Stimulated activated CD4-positive, alpha-beta T cell treated with anti-CD3 and anti-CD28 coated beads, Interleukin-1b, Interleukin-23, amount 100 ng/mL, for 48 hours (primary cell): Measurements from ENCODE around the gene CSF3R.
"Not testable (repeated sequence)": the region's sequence is repeated elsewhere in the genome, so short reads cannot be mapped to it uniquely, and the experiment has no call there.

Experiments
- DNase-seq: peaks from one replicate; pipeline ENCODE4 v3.0.0-alpha.2; 2020

Gene CSF3R

DNA sequence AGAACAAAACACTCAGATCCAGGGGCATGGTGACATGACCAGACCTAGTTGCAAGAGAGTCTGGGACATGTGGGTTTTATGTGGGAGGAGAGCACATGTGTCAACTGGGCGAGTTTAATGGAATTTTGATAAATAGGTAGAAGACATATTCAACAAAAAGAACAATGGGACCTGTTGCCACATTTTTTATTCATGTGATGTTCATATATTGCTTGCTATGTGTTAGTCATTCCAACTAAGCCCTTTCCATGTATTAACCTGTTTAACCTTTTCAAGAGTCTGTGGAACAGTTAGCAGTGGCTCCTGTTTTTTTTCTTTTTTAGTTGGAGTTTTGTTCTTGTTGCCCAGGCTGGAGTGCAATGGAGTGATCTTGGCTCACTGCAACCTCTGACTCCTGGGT is 30.1 kb upstream of the CSF3R start:
- DNase-seq, result no peak

GRCh38 chr1:36511804-36512798 is 29.4 kb upstream of the CSF3R start:
- no peak for DNase-seq

GRCh38 chr1:36511220-36511619 is 28.5 kb upstream of the CSF3R start:
- not testable (repeated sequence) for DNase-seq

DNA sequence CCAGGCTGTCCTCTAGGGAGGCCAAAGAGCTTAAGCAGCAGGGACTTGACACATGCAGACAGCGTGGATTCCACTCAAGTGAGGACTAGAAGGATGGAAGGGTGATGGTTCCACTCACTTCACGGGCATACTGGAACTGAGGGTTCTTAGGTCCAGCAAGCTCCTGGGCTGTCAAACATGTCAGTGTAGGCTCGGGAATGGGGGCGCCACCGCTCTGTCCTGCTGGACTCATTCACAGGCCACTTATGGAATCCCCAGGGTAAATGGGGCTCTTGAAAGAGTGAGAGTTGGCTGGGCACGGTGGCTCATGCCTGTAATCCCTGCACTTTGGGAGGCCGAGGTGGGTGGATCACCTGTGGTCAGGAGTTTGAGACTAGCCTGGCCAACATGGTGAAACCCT is 27.7 kb upstream of the CSF3R start:
- DNase-seq, result no peak

DNA sequence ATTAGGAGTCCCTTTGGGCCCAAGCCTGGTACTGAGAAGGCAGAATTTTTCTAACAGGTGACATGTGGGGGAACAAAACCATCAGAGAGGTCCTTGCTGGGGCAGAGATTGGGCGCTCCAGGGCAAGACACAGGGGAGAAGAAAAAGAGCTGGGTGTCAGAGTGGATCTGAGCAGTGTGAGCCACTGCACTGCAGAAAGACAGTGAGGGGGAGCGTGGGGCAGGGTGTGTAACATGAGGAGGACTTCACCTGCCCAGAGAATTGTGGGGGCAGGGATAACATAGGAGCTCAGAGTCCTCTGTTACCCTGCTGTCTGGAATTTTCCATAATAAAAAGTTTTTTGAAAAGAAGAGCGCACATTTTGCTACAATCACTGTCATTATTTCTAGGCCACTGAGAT is 25.5 kb upstream of the CSF3R start:
- DNase-seq, result no peak

DNA sequence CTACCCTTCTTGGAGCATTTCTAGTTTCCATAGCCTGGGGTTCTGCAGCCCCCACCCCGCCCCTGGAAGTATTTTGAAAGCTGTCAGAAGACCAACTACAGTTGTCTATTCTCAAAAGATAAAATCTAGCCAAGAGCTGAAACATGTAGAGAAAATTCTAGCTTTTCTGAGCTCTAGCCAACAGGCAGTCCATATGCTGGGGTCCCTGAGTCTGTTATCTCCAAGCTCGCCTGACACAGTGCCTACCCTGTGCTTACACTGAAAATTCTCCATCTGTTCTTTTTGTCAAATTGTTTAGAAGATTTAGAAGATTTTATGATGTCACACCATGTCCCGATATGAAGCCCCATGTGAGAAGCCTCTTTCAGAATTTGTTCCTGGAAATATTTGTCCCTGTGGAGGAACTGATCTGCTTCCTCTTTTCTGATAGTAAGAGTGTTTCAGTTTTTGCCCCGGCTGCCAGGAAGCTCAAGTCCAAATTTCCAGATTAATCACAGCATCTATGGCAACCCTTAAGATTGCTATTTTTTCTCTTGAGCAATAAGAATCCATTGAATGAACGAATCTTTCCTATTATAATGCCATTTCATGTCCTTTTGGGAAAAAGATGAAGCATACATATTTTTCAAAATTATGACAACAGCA is 23.7 kb upstream of the CSF3R start:
- no peak for DNase-seq

- no peak for DNase-seq
These were observed 21.0 kb upstream of the CSF3R start for GRCh38 chr1:36503733-36504132.

- no peak for DNase-seq
These were observed 20.4 kb upstream of the CSF3R start for GRCh38 chr1:36503159-36503558.

DNA sequence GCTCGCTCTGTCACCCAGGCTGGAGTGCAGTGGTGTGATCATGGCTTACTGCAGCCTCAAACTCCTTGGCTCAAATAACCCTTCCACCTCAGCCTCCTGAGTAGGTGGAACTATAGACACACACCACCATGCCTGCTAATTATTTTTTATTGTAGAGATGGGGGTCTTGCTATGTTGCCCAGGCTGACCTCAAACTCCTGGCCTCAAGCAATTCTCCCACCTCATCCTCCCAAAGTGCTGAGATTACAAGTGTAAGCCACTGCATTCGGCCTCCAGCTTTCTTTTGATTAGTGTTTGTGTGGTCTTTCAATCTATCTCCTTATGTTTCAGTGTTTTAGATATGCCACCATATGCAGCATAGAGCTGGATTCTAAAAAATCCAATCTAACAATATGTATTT is 19.9 kb upstream of the CSF3R start:
- no peak for DNase-seq

GRCh38 chr1:36501911-36502310 is 19.2 kb upstream of the CSF3R start:
- DNase-seq, result not testable (repeated sequence)

GRCh38 chr1:36497207-36497606 is 14.5 kb upstream of the CSF3R start:
- DNase-seq, result no peak

DNA sequence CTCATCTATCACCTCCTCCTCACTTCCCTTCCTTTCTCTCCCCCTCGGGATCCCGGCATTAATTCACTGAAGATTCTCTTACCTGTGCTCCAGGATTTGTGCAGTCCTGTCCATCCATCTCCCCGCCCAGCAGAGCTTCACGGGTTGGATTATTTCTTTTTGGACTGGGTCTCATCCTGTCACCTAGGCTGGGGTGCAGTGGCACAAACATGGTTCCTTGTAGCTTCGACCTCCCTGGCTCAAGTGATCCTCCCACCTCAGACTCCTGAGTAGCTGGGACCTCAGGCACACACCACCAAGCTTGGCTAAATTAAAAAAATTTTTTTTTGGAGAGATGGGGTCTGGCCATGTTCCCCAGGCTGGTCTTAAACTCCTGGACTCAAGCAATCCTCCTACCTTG is 12.3 kb upstream of the CSF3R start:
- DNase-seq, result no peak

- DNase-seq, result no peak
These were observed 10.8 kb upstream of the CSF3R start for GRCh38 chr1:36493524-36493923.

- no peak for DNase-seq
These were observed 9.8 kb upstream of the CSF3R start for GRCh38 chr1:36492491-36492890.

GRCh38 chr1:36489258-36490051 is 6.7 kb upstream of the CSF3R start:
- not testable (repeated sequence) for DNase-seq

GRCh38 chr1:36487906-36488305 is 5.2 kb upstream of the CSF3R start:
- no peak for DNase-seq

- not testable (repeated sequence) for DNase-seq
These were observed 4.6 kb upstream of the CSF3R start for GRCh38 chr1:36487336-36487725.

- no peak for DNase-seq
These were observed 4.0 kb upstream of the CSF3R start for GRCh38 chr1:36486439-36487335.

- no peak for DNase-seq
These were observed 3.4 kb upstream of the CSF3R start for GRCh38 chr1:36486093-36486438.

DNA sequence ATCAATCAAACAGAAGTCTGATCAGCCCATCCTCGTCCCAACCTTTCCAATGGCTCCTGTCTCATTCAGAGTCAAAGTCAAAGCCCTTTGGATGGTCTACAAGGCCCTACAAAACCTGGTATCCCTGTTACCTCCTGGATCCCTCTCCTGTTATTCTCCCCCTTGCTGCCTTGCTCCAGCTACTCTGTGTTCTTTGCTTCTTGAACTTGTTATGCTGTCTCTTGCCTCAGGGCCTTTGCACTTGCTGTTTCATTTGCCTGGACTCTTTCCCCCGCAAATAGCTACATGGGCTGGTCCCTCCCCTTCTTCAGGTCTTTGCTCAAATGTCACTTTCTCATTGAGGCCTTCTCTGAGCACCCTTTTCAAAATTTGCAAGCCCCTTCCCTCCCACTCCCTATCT is 1.4 kb upstream of the CSF3R start:
- no peak for DNase-seq

DNA sequence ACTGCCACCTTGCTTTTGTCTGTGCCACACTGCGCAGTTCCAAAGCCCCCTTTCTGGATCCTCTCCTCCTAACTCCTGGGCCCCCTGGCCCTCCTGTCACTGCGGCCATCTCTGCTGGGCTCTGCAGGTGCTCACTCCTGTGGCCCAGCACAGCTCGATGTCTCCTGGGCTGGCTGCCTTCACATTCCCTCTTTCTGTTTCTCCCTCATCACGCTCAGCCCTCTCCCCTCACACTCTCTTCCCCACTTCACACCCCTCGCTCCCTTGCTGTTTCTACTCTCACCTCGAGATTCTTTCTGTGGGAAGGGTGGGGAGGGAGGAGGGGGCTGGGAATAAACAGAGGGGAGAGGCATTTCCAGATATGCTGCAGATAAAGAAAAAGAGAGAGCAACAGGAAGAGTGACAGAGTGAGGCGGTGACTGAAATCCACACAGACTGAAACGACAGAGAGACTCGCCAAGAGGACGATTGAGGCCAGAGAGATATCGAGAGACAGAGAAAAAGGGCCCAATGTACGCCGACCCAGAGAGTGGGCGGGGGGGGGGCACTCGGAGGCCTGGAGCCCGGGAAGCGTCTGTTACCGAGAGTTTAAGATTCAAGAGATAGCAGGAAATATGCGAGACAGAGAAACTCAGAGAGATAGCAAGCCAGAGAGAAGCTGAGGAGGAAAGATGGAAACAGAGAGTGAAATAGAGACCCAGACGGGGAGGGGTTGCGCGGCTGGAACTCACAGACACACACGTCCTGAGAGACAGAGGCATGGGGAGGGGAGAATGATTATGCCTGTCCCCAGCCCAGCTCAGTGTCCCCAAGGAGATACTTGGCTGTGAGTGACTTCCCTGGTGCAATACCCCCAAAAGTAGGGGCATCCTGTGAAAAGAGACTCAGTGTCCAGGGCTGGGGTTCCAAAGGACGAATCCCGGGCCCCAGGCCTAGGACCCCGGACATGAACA is 666 bp downstream of the CSF3R start:
- DNase-seq, result no peak
